Activated CD4-positive, alpha-beta T cell treated with anti-CD3 and anti-CD28 coated beads for 36 hours (primary cell): Measurements from ENCODE around the gene FBL. TPM values are rescaled to one million over a fixed set of nuclear protein-coding genes. Genes with fewer than 3 reads are reported as not detected.

ENCODE experiments used
- ATAC-seq: fragments of 200-7000 bp; cut with Tn5 transposase; one replicate; pipeline ENCODE4 v1.10.0; 2021; ENCODE audit warnings: mild to moderate bottlenecking, moderate library complexity
- CTCF ChIA-PET: fragments of 350-600 bp; sonication (Branson Sonifier 250); formaldehyde crosslinking; loops from one replicate; lab custom pipeline; 2021; ENCODE audit warnings: antibody characterized with exemption; lab: Charles Lee
- POLR2A ChIA-PET: fragments of 350-600 bp; sonication (Branson Sonifier 250); formaldehyde crosslinking; loops from one replicate; lab custom pipeline; 2021; ENCODE audit warnings: antibody characterized with exemption, inconsistent platforms; lab: Charles Lee
- DNase-seq: peaks from one replicate; pipeline ENCODE4 v3.0.0-alpha.2; 2020
- H3K27ac Mint-ChIP-seq: one replicate; pipeline ENCODE4 v1.8.0; 2021; ENCODE audit warnings: mixed read lengths
- H3K27me3 Mint-ChIP-seq: one replicate; pipeline ENCODE4 v1.8.0; 2021; ENCODE audit warnings: mixed read lengths
- H3K36me3 Mint-ChIP-seq: one replicate; pipeline ENCODE4 v1.8.0; 2021; ENCODE audit warnings: low read depth, mixed read lengths
- H3K4me1 Mint-ChIP-seq: one replicate; pipeline ENCODE4 v1.8.0; 2021; ENCODE audit warnings: mixed read lengths
- H3K4me3 Mint-ChIP-seq: one replicate; pipeline ENCODE4 v1.8.0; 2021; ENCODE audit warnings: mild to moderate bottlenecking, moderate library complexity, mixed read lengths
- H3K9me3 Mint-ChIP-seq: one replicate; pipeline ENCODE4 v1.8.0; 2021; ENCODE audit warnings: low read depth, mixed read lengths
- intact Hi-C, 2 experiments: fragments of 100-400 bp; cut with DNase I in 1 of 2; cut with micrococcal nuclease in 1 of 2; formaldehyde crosslinking; loops; one replicate each; pipeline versions ENCODE4 v1.14.2 to v1.15.1; 2022 to 2024; cut with DNase I, micrococcal nuclease
- total RNA-seq, 2 experiments: library from RNA; stranded (reverse); gene quantifications; one replicate each; pipeline ENCODE4 v1.2.3, GENCODE V29; 2021

The FBL gene
- total RNA-seq, 2 experiments from 2014 or later, result 742 to 890 TPM

- H3K27ac Mint-ChIP-seq, result no peak overlapping the region
- CTCF ChIA-PET, result no interaction called here
- intact Hi-C loops, result loop anchor here in 1 of 2 experiments (5.0 kb wide), 5 partner anchors 384 to 971 kb away; partner anchors contain the start of genes SAMD4B, SERTAD3 and SUPT5H
Observed at GRCh38 chr19:39831679-39832078, 14.5 kb downstream of the FBL start.

GRCh38 chr19:39830847-39831246, 15.3 kb downstream of the FBL start:
- no peak for DNase-seq
- Mint-ChIP-seq H3K27ac (peak overlapping the region; percentile 37), H3K36me3 (peaks cover 61% of the 10 kb centered on the region), H3K27me3 (no peaks in the 10 kb centered on the region), H3K9me3 (no peaks in the 10 kb centered on the region), H3K4me3 (no peak overlapping the region), H3K4me1 (peaks cover 25% of the 10 kb centered on the region)
- POLR2A ChIA-PET, result no interaction called here
- no peak for ATAC-seq
- intact Hi-C loops, result loop anchor here in 1 of 2 experiments (5.0 kb wide), 5 partner anchors 384 to 971 kb away; partner anchors contain the start of genes SAMD4B, SERTAD3 and SUPT5H
- CTCF ChIA-PET, result no interaction called here

More at GRCh38 chr19:39831679-39832078, 14.5 kb downstream of the FBL start:
- H3K36me3 Mint-ChIP-seq, result peaks cover 65% of the 10 kb centered on the region
- H3K4me3 Mint-ChIP-seq, result peak overlapping the region; percentile 64
- H3K27me3 Mint-ChIP-seq, result no peaks in the 10 kb centered on the region
- no peaks in the 10 kb centered on the region for H3K9me3 Mint-ChIP-seq
- ATAC-seq (no peak), DNase-seq (no peak)
- POLR2A ChIA-PET, result no interaction called here
- H3K4me1 Mint-ChIP-seq, result peaks cover 25% of the 10 kb centered on the region

GRCh38 chr19:39830406-39830805, 15.8 kb downstream of the FBL start:
- H3K27ac Mint-ChIP-seq, result no peak overlapping the region
- H3K9me3 Mint-ChIP-seq, result no peaks in the 10 kb centered on the region
- ATAC-seq, result no peak
- ChIA-PET POLR2A (no interaction called here), CTCF (no interaction called here)
- peaks cover 25% of the 10 kb centered on the region for H3K4me1 Mint-ChIP-seq
- DNase-seq, result no peak
- intact Hi-C loops, result loop anchor here in 1 of 2 experiments (5.0 kb wide), 5 partner anchors 383 to 972 kb away; partner anchors contain the start of genes SAMD4B, SERTAD3 and SUPT5H
- H3K36me3 Mint-ChIP-seq, result peaks cover 58% of the 10 kb centered on the region
- H3K27me3 Mint-ChIP-seq, result no peaks in the 10 kb centered on the region
- H3K4me3 Mint-ChIP-seq, result no peak overlapping the region

- Mint-ChIP-seq H3K9me3 (no peaks in the 10 kb centered on the region), H3K27me3 (no peaks in the 10 kb centered on the region), H3K4me1 (peaks cover 28% of the 10 kb centered on the region), H3K4me3 (no peak overlapping the region), H3K27ac (peak overlapping the region; percentile 26), H3K36me3 (peaks cover 54% of the 10 kb centered on the region)
- POLR2A ChIA-PET, result interaction anchor here (0.6 kb wide), 1 partner anchor 429 kb away, joined by 4 read pairs; no protein-coding TSS in a partner anchor
- intact Hi-C loops, result loop anchor here in 1 of 2 experiments (5.0 kb wide), 5 partner anchors 382 to 973 kb away; partner anchors contain the start of genes SAMD4B, SERTAD3 and SUPT5H
- DNase-seq (no peak), ATAC-seq (no peak)
- CTCF ChIA-PET, result interaction anchor here (0.5 kb wide), 1 partner anchor 80 kb away, joined by 3 read pairs; no protein-coding TSS in a partner anchor
Observed at GRCh38 chr19:39829702-39830275, 16.4 kb downstream of the FBL start.

- no peaks in the 10 kb centered on the region for H3K9me3 Mint-ChIP-seq
- H3K27ac Mint-ChIP-seq, result peak overlapping the region; percentile 28
- ChIA-PET CTCF (interaction anchor here (1.1 kb wide), 1 partner anchor 16 kb away, joined by 5 read pairs; no protein-coding TSS in a partner anchor), POLR2A (no interaction called here)
- H3K4me1 Mint-ChIP-seq, result peaks cover 22% of the 10 kb centered on the region
- DNase-seq (no peak), ATAC-seq (no peak)
- H3K27me3 Mint-ChIP-seq, result no peaks in the 10 kb centered on the region
- intact Hi-C loops, result no loop called here
- no peak overlapping the region for H3K4me3 Mint-ChIP-seq
- peaks cover 45% of the 10 kb centered on the region for H3K36me3 Mint-ChIP-seq
Observed at GRCh38 chr19:39828654-39829032, 17.5 kb downstream of the FBL start.

- H3K27me3 Mint-ChIP-seq, result no peaks in the 10 kb centered on the region
- H3K27ac Mint-ChIP-seq, result no peak overlapping the region
- POLR2A ChIA-PET, result no interaction called here
- ATAC-seq (no peak), DNase-seq (no peak)
- H3K36me3 Mint-ChIP-seq, result peaks cover 45% of the 10 kb centered on the region
- intact Hi-C loops, result no loop called here
- H3K4me3 Mint-ChIP-seq, result no peak overlapping the region
- CTCF ChIA-PET, result interaction anchor here (1.1 kb wide), 1 partner anchor 17 kb away, joined by 5 read pairs; no protein-coding TSS in a partner anchor
- no peaks in the 10 kb centered on the region for H3K9me3 Mint-ChIP-seq
- peaks cover 22% of the 10 kb centered on the region for H3K4me1 Mint-ChIP-seq
Observed at GRCh38 chr19:39828015-39828653, 18.0 kb downstream of the FBL start.

- ATAC-seq (no peak), DNase-seq (no peak)
- Mint-ChIP-seq H3K4me3 (no peak overlapping the region), H3K9me3 (no peaks in the 10 kb centered on the region), H3K27ac (no peak overlapping the region), H3K36me3 (peaks cover 37% of the 10 kb centered on the region), H3K27me3 (no peaks in the 10 kb centered on the region), H3K4me1 (peaks cover 13% of the 10 kb centered on the region)
- CTCF ChIA-PET, result no interaction called here
- POLR2A ChIA-PET, result no interaction called here
- intact Hi-C loops, result no loop called here
Observed at GRCh38 chr19:39827216-39827615, 19.0 kb downstream of the FBL start.

GRCh38 chr19:39826311-39826945, 19.8 kb downstream of the FBL start:
- Mint-ChIP-seq H3K4me3 (no peak overlapping the region), H3K9me3 (no peaks in the 10 kb centered on the region), H3K27me3 (no peaks in the 10 kb centered on the region), H3K27ac (no peak overlapping the region), H3K4me1 (peaks cover 9% of the 10 kb centered on the region), H3K36me3 (peaks cover 34% of the 10 kb centered on the region)
- ATAC-seq, result no peak
- DNase-seq, result no peak
- CTCF ChIA-PET, result interaction anchor here (1.9 kb wide), 1 partner anchor 34 kb away, joined by 5 read pairs; no protein-coding TSS in a partner anchor
- POLR2A ChIA-PET, result no interaction called here
- intact Hi-C loops, result no loop called here

GRCh38 chr19:39825531-39826076, 20.6 kb downstream of the FBL start:
- H3K4me1 Mint-ChIP-seq, result peaks cover 6% of the 10 kb centered on the region
- intact Hi-C loops, result no loop called here
- peaks cover 28% of the 10 kb centered on the region for H3K36me3 Mint-ChIP-seq
- H3K9me3 Mint-ChIP-seq, result no peaks in the 10 kb centered on the region
- ChIA-PET POLR2A (interaction anchor here (1.4 kb wide), 1 partner anchor 8 kb away, joined by 5 read pairs; the partner anchor contains the start of gene DYRK1B), CTCF (interaction anchor here (1.9 to 2.1 kb wide), 2 partner anchors 18 to 33 kb away, joined by 5 to 15 read pairs; no protein-coding TSS in a partner anchor)
- H3K4me3 Mint-ChIP-seq, result no peak overlapping the region
- DNase-seq (no peak), ATAC-seq (no peak)
- no peak overlapping the region for H3K27ac Mint-ChIP-seq
- H3K27me3 Mint-ChIP-seq, result no peaks in the 10 kb centered on the region

- H3K27me3 Mint-ChIP-seq, result no peaks in the 10 kb centered on the region
- peaks cover 25% of the 10 kb centered on the region for H3K36me3 Mint-ChIP-seq
- no peak overlapping the region for H3K4me3 Mint-ChIP-seq
- intact Hi-C loops, result no loop called here
- ATAC-seq (no peak), DNase-seq (no peak)
- H3K27ac Mint-ChIP-seq, result no peak overlapping the region
- H3K9me3 Mint-ChIP-seq, result no peaks in the 10 kb centered on the region
- peaks cover 6% of the 10 kb centered on the region for H3K4me1 Mint-ChIP-seq
- ChIA-PET CTCF (interaction anchor here (0.6 to 2.1 kb wide), 5 partner anchors 8 to 1724 kb away, joined by 3 to 15 read pairs (median 3); no protein-coding TSS in a partner anchor), POLR2A (interaction anchor here (1.4 kb wide), 1 partner anchor 9 kb away, joined by 5 read pairs; the partner anchor contains the start of gene DYRK1B)
Observed at GRCh38 chr19:39825093-39825463, 21.1 kb downstream of the FBL start.
